ENCODE results near the gene FMO1.
"Not testable (repeated sequence)": the region's sequence is repeated elsewhere in the genome, so short reads cannot be mapped to it uniquely, and the experiment has no call there.

Gene FMO1, protein sequence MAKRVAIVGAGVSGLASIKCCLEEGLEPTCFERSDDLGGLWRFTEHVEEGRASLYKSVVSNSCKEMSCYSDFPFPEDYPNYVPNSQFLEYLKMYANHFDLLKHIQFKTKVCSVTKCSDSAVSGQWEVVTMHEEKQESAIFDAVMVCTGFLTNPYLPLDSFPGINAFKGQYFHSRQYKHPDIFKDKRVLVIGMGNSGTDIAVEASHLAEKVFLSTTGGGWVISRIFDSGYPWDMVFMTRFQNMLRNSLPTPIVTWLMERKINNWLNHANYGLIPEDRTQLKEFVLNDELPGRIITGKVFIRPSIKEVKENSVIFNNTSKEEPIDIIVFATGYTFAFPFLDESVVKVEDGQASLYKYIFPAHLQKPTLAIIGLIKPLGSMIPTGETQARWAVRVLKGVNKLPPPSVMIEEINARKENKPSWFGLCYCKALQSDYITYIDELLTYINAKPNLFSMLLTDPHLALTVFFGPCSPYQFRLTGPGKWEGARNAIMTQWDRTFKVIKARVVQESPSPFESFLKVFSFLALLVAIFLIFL

DNA sequence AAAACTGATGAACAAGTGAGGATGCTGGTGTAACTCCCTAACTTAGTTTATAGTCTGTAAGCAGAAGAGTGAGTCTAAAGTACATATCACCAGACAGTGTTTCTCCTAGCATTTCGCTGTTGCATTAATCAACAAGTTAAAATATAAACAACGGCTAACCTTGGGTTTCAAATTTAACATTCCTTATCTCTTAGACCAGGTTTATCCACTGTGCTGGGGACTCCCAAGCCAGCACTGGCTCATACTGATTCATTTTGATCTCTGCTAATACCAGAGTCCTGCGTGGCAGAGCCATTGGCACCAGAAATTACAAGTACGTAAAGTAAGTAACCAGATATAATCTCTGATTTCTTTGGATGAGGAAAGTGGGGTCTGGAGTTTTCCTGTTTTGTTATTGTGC lies at the start of gene FMO1:
TSS of gene FMO1 (plus strand) at position 193 of the 400 bp plus-strand sequence. CDS start 9,594 bp downstream, outside the sequence.
- no peak for DNase-seq (ENCODE audit: extremely low read depth in 1 of 2, low read depth in 1 of 2)

- no peak for DNase-seq (ENCODE audit: extremely low read depth in 1 of 2, low read depth in 1 of 2)
Observed at GRCh38 chr1:171204296-171204695, 44.0 kb upstream of the FMO1 start.

DNA sequence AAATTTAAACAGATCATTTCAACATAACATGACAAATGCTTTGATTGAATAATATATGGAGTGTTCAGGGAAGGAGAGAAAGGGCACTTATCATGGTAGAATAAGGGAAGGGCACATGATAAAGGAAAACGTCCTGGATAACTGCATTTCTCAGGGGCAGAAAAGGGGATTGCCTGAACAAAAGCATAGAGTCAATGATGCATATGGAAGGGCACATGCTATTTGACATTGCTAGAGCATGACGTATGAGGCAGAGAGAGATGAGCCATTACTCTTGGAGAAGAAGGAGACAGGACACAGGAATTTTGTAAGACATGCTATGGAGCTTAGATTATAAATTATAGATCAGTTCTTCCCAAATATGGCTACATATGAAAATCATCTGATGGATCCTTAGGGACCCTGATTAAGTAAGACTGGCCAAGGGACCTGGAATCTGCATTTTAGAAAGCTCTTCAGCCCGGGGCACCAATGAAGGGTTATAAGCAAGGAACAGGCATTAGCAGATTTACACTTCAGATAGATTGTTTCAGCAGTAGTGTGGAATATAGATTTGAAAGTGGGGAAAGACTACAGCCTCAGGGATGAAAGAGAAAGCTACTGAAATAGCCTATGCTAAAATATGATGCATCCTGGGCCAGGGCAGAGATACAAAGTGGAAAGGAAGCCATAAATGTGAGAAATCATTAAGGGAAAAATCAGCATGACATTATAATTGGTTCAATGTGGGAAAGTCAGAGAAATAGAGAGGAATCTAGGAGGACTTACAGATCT lies 41.9 kb upstream of the FMO1 start:
- no peak for DNase-seq (ENCODE audit: extremely low read depth in 1 of 2, low read depth in 1 of 2)

- no peak for DNase-seq (ENCODE audit: extremely low read depth in 1 of 2, low read depth in 1 of 2)
Observed at GRCh38 chr1:171206978-171207355, 41.3 kb upstream of the FMO1 start.

- DNase-seq (ENCODE audit: extremely low read depth in 1 of 2, low read depth in 1 of 2) = no peak
Observed at GRCh38 chr1:171207377-171207776, 40.9 kb upstream of the FMO1 start.

DNA sequence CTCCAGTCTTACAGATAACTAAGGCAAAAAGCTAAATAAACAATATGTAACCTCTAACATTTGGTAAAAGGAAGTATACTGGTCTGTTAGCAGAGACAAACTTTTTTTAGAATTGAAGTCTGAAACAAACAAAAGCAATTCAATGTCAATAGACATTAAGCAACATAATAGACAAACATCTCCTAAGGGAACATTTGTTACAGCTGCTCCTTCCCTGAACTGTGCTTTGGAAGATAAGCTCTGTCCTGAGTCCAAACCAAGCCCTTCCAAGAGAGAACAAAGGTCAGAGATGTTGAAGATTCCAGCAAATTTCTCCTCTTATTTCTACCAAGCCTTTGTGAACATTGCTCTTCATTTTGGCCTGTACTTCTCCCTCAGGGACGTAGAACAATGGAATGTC lies 37.9 kb upstream of the FMO1 start:
- no peak for DNase-seq (ENCODE audit: extremely low read depth in 1 of 2, low read depth in 1 of 2)

DNA sequence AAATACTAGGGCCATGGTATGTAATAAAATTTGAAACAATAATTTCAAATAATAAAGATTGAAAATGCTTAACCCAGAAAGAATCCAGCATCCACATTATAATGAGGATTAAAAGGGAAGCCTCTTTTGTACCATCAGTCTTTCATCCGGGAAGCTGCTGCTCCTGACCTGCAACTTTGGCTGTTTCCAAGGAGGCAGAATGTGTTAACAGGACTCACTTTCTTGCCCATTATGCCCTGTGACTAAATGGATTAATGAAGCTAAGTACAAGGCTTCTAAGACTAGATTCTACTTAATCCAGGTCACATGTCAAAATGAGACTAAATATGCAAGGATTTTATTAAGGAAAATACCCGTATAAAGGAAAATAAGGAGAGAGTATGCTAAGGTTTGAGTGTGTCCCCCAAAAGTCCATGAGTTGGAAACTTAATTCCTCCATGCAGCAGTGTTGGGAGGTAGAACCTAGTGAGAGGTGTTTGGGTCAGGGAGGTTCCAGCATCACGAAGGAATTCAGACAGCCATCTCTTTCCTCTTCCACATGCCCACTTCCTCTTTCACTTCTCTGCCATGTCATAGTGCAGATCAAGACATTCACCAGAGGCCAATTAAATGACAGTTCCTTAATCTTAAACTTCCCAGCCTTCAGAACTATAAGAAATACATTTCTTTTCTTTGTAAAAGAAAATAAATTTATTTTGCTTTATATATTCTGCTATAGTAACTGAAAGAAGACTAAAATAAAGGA lies 35.5 kb upstream of the FMO1 start:
- no peak for DNase-seq (ENCODE audit: extremely low read depth in 1 of 2, low read depth in 1 of 2)

- DNase-seq (ENCODE audit: extremely low read depth in 1 of 2, low read depth in 1 of 2) = no peak
Observed at GRCh38 chr1:171213559-171214454, 34.5 kb upstream of the FMO1 start.

- no peak for DNase-seq (ENCODE audit: extremely low read depth in 1 of 2, low read depth in 1 of 2)
Observed at GRCh38 chr1:171217658-171218443, 30.4 kb upstream of the FMO1 start.

DNA sequence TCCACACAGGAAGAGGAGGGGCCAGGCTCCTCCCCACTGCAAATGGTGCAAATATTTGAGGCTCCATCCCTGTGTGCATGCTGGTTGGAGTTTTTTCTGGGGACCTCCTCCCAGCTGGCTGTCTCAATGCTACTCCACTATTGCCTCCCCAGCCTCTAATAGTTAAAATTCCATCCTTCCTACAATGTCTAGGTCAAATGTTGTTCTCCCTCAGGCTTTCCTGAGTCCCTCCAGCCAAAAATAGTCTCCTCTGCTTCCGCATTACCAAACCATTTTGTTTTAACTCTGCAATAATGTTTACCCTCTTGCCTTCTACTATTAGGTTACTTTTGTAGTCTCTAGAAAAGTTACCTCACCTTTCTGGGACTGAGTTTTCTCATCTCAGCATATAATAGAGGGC lies 29.6 kb upstream of the FMO1 start:
- DNase-seq (ENCODE audit: extremely low read depth in 1 of 2, low read depth in 1 of 2) = no peak

GRCh38 chr1:171219346-171220080 lies 28.8 kb upstream of the FMO1 start:
- no peak for DNase-seq (ENCODE audit: extremely low read depth in 1 of 2, low read depth in 1 of 2)

DNA sequence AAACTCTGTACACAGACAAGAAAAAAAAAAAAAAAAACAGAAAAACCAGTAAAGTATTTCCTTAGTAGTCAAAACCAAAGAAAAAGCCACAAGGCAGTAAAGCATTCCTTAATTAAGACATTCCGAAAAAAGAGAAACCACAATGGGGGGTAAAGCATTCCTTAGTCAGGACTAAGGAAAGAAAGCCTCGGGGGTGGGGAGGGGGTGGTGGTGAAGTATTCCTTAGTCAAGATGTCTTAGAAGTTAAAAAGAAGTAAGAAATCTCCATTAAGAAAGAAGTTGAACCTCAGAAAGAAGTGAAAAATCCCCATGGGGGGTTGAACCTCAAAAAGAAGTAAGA lies 28.2 kb upstream of the FMO1 start:
- no peak for DNase-seq (ENCODE audit: extremely low read depth in 1 of 2, low read depth in 1 of 2)

DNA sequence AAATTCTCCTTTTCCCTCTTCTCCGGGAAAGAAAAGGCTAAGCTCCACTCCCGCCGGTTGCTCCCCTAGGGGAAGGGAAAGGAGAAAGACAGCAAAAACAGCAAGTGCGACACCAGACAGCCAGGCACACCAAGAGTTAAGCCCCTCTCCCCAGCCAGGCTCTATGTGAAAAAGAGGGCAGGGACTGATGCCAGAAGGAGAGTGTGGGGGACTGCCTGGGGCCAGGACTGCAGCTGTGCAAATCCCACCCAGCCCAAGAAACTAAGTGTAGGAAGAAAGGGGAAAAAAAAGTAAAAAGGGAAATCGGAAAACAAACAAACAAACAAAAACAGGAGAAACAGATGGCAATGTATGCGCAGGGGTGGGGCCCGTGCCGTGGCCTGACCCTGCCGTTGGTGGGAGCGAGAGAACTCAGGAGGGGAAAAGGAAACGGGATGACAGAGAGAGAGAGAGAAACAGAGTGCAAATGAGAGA lies 27.7 kb upstream of the FMO1 start:
- no peak for DNase-seq (ENCODE audit: extremely low read depth in 1 of 2, low read depth in 1 of 2)

DNA sequence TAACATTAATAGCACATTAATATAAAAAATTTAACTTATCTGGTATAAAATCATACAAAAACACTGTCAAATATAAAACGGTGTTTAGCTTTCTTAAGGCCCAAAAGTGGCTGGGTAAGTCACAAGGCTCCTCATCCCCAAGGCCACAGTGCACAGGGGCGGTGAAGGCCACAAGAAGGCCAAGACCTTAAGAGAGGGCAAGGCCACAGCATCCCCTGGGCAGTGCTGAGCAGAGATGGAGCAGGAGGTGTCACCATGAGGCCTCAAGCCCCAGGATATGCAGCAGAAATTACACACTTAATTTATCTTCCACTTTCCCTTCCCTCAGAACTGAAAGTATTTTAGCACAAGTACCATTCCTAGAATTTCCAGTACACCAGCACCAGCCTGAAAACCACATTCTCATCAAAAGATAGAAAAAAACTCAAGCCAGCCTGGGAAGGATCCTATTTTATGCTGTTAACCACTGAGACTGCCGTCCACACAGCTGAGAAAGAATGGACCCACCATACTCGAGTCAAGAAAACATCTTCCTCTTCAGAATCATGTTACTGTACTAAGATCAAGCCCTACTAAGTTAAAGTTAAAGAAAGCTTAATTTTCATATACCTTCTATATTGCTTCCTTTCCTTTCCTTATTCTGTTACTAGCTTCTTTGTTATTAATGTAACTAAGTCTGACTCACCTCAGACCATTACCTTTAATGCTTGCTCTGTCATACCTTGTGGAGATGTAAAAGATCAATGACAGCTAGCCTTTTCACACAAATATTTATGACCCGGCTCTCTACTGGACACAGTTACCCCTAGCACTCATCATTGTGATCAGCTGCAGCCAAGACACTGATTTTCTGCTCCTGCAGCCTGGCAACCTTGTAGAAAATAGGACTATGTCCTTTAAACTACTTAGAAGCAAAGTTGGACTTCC lies 26.4 kb upstream of the FMO1 start:
- no peak for DNase-seq (ENCODE audit: extremely low read depth in 1 of 2, low read depth in 1 of 2)

GRCh38 chr1:171222936-171223335 lies 25.4 kb upstream of the FMO1 start:
- DNase-seq (ENCODE audit: extremely low read depth in 1 of 2, low read depth in 1 of 2) = no peak

DNA sequence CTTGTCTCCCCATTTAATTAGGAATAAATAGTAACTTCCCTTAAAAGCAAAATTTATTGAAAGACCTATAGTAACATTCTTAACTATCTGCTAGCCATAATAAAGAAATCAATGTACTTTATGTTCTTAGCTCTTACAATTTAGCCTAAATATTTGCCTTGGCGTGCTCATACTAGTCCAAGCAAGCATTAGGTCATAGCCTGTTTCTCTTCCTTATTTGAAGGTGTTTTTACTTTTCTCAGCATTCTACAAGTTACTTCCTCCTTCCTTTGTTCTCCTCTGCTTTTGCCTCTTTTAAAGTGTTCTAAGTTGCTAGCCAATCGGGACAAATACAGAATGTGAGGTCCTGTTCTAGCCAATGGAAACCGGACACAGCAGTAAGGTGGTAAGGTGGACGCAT lies 24.0 kb upstream of the FMO1 start:
- DNase-seq (ENCODE audit: extremely low read depth in 1 of 2, low read depth in 1 of 2) = not testable (repeated sequence)

DNA sequence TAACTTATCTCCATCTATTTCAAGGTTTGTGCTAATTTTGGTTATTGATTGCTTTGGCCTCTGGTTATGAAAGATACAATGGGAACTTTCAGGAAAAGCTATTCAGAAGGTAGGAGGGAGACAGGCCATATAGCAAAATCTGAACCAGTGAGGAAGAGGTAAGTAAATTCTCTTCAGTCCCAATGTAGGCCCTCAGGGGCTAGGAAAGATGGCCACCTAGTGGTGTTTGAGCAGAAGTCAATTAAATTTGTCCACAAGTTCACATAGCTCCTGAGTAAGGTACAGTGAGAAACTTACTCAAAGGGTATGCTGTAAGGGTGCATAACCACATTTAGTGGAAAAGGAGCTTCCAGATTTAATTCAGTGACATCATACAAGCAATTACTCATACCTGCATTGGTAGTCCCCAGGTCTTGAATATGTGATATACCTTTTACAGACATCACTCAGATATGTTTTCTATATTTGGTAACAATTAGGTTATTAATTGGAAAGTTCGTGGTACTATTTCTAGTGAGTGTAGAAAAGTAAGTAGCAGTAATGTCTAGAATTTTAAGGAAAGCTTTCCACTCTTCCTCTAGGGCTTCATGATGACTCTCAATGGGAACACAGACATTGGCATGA lies 21.4 kb upstream of the FMO1 start:
- no peak for DNase-seq (ENCODE audit: extremely low read depth in 1 of 2, low read depth in 1 of 2)

All from activated CD8-positive, alpha-beta memory T cell treated with anti-CD3 and anti-CD28 coated beads for 1 hour (primary cell).